AG08395 (cell line): ENCODE measurements around the gene PRKCZ.

Source experiments
- DNase-seq: peaks from one replicate; pipeline ENCODE4 v3.0.0; 2012; ENCODE audit warnings: mixed read lengths, low spot score

Gene PRKCZ

GRCh38 chr1:2061065-2061778 is 11.0 kb downstream of the PRKCZ start:
- no peak for DNase-seq

- no peak for DNase-seq
These were observed 15.5 kb downstream of the PRKCZ start for GRCh38 chr1:2065699-2066098.

GRCh38 chr1:2067393-2067792 is 17.2 kb downstream of the PRKCZ start:
- no peak for DNase-seq

GRCh38 chr1:2067981-2068380 is 17.8 kb downstream of the PRKCZ start:
- DNase-seq: no peak

GRCh38 chr1:2068951-2069350 is 18.7 kb downstream of the PRKCZ start:
- DNase-seq: no peak

GRCh38 chr1:2070016-2070415 is 19.8 kb downstream of the PRKCZ start:
- DNase-seq: no peak

GRCh38 chr1:2070800-2071530 is 20.8 kb downstream of the PRKCZ start:
- no peak for DNase-seq

- DNase-seq: no peak
These were observed 22.0 kb downstream of the PRKCZ start for GRCh38 chr1:2072109-2072806.

GRCh38 chr1:2072891-2073290 is 22.7 kb downstream of the PRKCZ start:
- no peak for DNase-seq

GRCh38 chr1:2073382-2074230 is 23.4 kb downstream of the PRKCZ start:
- DNase-seq: peak; percentile 88

- DNase-seq: no peak
These were observed 24.2 kb downstream of the PRKCZ start for GRCh38 chr1:2074396-2074795.

- no peak for DNase-seq
These were observed 24.9 kb downstream of the PRKCZ start for GRCh38 chr1:2074944-2075740.

- DNase-seq: no peak
These were observed 26.6 kb downstream of the PRKCZ start for GRCh38 chr1:2076826-2077225.

- DNase-seq: no peak
These were observed 28.0 kb downstream of the PRKCZ start for GRCh38 chr1:2078170-2078569.

GRCh38 chr1:2079396-2080085 is 29.3 kb downstream of the PRKCZ start:
- DNase-seq: no peak

- DNase-seq: no peak
These were observed 29.9 kb downstream of the PRKCZ start for GRCh38 chr1:2080140-2080539.

GRCh38 chr1:2080884-2081283 is 30.7 kb downstream of the PRKCZ start:
- DNase-seq: no peak

GRCh38 chr1:2081326-2081885 is 31.2 kb downstream of the PRKCZ start:
- no peak for DNase-seq

GRCh38 chr1:2082064-2082463 is 31.9 kb downstream of the PRKCZ start:
- no peak for DNase-seq

GRCh38 chr1:2083666-2084065 is 33.5 kb downstream of the PRKCZ start:
- DNase-seq: no peak
